ENCODE results near the gene CDKN2D.

Gene CDKN2D

DNA sequence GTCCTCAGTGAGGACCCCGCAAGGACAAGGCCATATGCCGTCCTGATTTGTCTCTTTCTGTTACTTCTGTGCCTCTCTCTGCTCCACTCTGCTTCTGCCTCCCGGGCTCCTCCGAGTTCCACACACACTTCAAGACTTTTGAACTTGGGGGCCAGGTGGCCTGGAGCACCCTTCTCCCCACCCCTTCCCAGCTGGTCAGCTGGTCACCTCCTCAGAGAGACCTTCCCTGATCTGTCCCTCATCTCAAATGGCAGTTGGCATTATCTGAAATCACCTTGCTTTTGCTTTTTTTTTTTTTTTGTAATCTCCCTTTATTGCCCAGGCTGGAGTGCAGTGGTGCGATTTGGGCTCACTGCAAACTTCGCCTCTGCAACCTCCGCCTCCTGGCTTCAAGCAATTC is 49.4 kb downstream of the CDKN2D start:
- DNase-seq = no peak

DNA sequence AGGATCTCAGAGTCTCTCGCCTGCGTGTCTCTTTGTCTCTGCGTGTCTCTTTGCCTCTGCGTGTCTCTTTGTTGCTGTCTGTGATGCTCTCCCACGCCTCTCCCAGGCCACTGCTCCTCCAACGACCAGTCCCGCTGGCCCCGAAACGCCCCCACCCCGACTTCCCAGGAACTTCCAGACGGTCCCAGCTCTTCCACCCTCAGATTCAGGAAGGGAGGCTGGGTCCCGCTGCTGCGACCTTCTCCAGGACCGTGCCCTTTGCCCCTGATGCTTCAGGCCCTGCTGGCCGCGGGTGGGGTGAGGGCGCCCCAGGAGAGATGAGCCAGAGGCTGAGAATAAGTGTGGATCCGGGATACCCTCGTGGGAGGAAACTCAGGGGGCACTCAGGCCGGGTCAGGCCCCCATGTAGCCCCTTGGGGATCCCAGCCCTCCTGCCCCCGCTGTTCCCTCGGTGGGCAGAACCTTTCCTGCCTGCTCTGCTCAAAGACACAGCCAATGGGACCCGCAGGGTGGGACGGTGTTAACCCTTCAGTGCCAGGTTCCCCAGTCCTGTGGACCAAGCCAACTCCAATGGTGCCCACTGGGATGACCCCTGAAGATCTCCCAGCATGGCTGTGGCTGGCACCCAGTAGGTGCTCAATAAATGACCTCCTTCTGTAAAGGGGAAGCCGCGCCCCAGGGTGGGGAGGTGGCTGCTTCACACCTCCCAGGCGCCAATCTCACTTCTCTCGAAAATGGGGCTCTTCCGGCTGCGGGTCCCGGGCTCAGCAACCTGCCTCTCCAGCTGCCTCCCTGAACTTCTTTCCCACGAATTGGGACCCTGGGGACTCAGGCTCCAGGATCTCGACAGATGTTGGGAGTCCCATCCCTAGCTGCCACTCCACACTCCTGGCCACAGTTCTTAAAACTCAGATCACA is 50.1 kb downstream of the CDKN2D start:
- no peak for DNase-seq

DNA sequence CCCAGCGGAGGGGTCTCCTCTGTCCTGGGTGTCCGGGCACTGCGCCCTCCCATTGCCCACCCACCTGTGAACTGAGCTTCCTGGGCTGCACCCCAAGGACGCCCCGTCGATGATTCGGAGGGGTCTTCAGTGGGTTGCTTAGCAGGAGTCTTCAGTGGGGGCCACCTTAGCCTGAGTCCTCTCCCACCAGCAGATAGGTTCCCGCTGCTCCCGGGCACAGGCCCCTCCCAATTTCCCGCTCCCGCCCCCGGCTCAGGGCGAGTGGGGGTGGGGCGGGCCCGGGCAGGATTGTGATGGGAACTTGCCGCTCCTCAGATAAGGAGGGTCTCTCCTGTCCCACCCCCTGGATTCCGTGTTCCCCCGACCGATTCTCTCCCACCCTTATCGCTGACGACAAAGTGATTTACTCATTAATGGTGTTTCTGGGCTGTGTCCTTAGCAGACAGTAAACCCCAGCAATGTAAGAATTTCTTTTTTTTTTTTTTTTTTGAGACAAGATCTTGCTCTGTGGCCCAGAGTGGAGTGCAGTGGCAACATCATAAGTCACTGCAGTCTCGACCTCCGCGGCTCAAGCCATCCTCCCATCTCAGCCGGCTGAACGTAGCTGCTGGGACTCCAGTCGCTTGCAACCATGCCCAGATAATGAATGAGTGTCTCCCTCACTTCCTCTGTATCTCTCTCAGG is 50.9 kb downstream of the CDKN2D start:
- DNase-seq = peak in 1 of 2 experiments; percentile 28

DNA sequence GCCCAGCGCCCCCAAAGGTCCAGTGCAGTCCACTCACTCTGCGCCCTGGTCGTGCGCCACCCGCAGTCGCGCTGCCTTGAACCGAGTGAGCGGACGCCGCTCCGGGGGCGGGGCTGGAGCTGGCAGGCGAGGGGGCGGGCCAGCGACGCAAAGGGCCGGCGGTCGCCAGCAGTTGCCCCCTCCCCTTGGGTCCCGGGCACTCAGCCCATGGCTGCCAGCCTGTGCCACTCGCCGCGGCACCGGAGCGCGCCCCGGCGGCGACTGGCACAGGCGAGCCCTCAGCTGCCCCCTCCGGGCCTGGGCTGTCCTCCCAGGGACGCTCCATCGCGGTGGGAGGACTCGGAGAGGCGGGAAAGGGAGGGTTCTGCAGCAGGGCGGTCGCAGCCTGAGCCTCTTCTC is 51.4 kb downstream of the CDKN2D start, which contains the start of gene S1PR5:
S1PR5 (minus strand) TSS at position 87 of the 399 bp plus-strand sequence. CDS start 2,436 bp downstream, outside the sequence.
- peak; percentile 36 to 37 for DNase-seq

DNA sequence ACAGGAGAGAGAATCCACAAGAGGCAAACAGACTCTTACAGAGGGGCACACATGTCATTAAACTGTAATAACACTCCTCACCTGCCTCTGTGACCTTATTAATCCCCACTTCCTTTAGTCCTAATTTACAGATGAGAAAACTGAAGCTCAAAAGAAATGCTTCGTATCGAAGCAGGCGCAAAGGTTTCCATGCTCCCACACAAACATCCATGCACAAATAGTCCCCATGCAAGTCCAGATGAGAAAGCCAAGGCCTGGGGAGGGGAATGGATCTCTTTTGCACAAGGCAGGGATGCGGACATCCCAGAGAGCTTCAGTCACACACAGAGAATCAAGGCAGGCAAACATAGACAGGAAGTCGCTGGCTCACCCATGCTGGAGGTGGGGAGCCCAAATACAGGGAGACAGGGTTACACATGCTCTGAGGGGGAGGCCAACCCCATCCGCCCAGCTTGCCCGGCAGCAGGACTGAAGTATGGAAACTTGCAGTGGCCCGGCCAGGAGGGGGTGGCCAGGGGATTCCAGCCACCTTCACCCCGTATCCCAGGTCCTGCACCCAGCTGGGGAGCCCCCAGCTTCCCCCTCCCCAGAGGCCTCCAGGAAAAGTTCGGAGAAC is 52.0 kb downstream of the CDKN2D start:
- no peak for DNase-seq
